HG03575 (cell line): ENCODE data around the gene PPA1.
"Not testable (repeated sequence)": the region's sequence is repeated elsewhere in the genome, so short reads cannot be mapped to it uniquely, and the experiment has no call there.

Experiments used
- ATAC-seq: cut with Tn5 transposase; IDR thresholded peaks from one replicate; pipeline ENCODE4 v1.9.1; 2021; ENCODE audit not compliant: unreplicated experiment, insufficient number of reproducible peaks, low FRiP score; ENCODE audit errors: extremely low read depth

PPA1 gene

GRCh38 chr10:70183304-70183703 lies 49.9 kb downstream of the PPA1 start:
- no peak for ATAC-seq

- not testable (repeated sequence) for ATAC-seq
Measured at GRCh38 chr10:70179209-70179608, 54.0 kb downstream of the PPA1 start.

GRCh38 chr10:70178139-70178725 lies 55.0 kb downstream of the PPA1 start:
- no peak for ATAC-seq

GRCh38 chr10:70176441-70176840 lies 56.8 kb downstream of the PPA1 start:
- no peak for ATAC-seq

GRCh38 chr10:70175516-70175915 lies 57.7 kb downstream of the PPA1 start:
- no peak for ATAC-seq

GRCh38 chr10:70174058-70174741 lies 59.0 kb downstream of the PPA1 start:
- no peak for ATAC-seq

GRCh38 chr10:70169649-70170364 lies 63.4 kb downstream of the PPA1 start:
- no peak for ATAC-seq

GRCh38 chr10:70169011-70169410 lies 64.2 kb downstream of the PPA1 start:
- ATAC-seq = no peak

GRCh38 chr10:70167246-70167645 lies 66.0 kb downstream of the PPA1 start:
- ATAC-seq = no peak

GRCh38 chr10:70166394-70166793 lies 66.8 kb downstream of the PPA1 start:
- ATAC-seq = no peak

- no peak for ATAC-seq
Measured at GRCh38 chr10:70164163-70164562, 69.1 kb downstream of the PPA1 start.

GRCh38 chr10:70163448-70163847 lies 69.8 kb downstream of the PPA1 start:
- ATAC-seq = no peak

- no peak for ATAC-seq
Measured at GRCh38 chr10:70162892-70163201, 70.4 kb downstream of the PPA1 start.

GRCh38 chr10:70162151-70162891 lies 70.9 kb downstream of the PPA1 start:
- no peak for ATAC-seq

GRCh38 chr10:70160798-70161197 lies 72.4 kb downstream of the PPA1 start:
- ATAC-seq = no peak

- not testable (repeated sequence) for ATAC-seq
Measured at GRCh38 chr10:70159366-70159765, 73.9 kb downstream of the PPA1 start.

- ATAC-seq = no peak
Measured at GRCh38 chr10:70158113-70158512, 75.1 kb downstream of the PPA1 start.

GRCh38 chr10:70155255-70155838 lies 77.9 kb downstream of the PPA1 start:
- no peak for ATAC-seq
